ENCODE data around the gene TUNAR.

- TF ChIP-seq CTCF (IDR thresholded peaks at IDR 0.05; ENCODE audit: low read length) = no peak
- no peak for TF ChIP-seq EZH2 (IDR thresholded peaks at IDR 0.05; ENCODE audit: borderline replicate concordance, low read length)
Observed at GRCh38 chr14:95831468-95831867, 45.2 kb upstream of the TUNAR start.

All from OCI-LY1 (cell line).